OCI-LY3 (cell line): Measurements from ENCODE around the gene CCDC24.

Experiments used
- EZH2phosphoT487 ChIP-seq: fragments of 200-600 bp; shearing (Covaris generic); IDR thresholded peaks from 2 replicates; pipeline ENCODE4 v1.6.1; 2018; ENCODE audit warnings: antibody characterized with exemption, mixed run types, low read depth
- TF ChIP-seq, protein P1 (sequence below): fragments of 200-600, 300-600 bp; sonication (generic); IDR thresholded peaks from 2 replicates; pipeline ENCODE4 v1.5.1; 2014; ENCODE audit warnings: antibody characterized with exemption, low read length, low read depth

DNA sequence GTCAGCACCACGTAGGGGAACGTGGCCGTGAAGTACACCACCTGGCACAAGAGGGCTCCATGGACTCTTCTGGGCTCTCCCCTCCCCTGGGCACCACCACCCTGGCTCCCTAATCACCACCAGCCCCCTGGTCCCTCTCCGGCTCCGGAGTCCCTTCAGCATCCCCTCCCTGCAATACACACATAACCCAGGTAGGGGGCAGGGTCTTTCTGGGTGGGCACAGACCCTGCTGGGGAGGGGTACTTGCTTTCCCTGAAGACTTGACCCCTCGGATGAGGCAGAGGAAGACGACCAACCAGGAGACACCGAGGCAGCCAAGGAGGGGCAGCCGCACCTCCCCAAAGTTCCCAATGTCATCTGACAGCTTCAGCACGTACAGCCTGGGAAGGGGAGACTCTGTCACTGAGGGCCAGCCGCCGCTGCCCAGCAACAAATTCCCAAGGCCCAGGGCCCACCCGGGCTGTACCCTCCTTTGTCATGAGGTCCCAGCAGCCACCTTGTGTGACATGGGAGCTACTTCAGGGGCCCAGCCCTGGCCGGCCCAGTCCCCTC, 11.3 kb downstream of the CCDC24 start:
- TF ChIP-seq, protein P1, sequence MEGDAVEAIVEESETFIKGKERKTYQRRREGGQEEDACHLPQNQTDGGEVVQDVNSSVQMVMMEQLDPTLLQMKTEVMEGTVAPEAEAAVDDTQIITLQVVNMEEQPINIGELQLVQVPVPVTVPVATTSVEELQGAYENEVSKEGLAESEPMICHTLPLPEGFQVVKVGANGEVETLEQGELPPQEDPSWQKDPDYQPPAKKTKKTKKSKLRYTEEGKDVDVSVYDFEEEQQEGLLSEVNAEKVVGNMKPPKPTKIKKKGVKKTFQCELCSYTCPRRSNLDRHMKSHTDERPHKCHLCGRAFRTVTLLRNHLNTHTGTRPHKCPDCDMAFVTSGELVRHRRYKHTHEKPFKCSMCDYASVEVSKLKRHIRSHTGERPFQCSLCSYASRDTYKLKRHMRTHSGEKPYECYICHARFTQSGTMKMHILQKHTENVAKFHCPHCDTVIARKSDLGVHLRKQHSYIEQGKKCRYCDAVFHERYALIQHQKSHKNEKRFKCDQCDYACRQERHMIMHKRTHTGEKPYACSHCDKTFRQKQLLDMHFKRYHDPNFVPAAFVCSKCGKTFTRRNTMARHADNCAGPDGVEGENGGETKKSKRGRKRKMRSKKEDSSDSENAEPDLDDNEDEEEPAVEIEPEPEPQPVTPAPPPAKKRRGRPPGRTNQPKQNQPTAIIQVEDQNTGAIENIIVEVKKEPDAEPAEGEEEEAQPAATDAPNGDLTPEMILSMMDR, result no peak
- no peak for TF ChIP-seq EZH2phosphoT487
